ENCODE data around the gene LHFPL4. TPM values are rescaled to one million over a fixed set of nuclear protein-coding genes. Genes with fewer than 3 reads are reported as not detected.

The LHFPL4 gene
- total and polyA plus RNA-seq, 2 of the 8 experiments (the other 6 are each of a cell fraction or from before 2014, with no cell fraction given) = 5.0 to 16.9 TPM

- ChIA-PET CTCF (ENCODE audit: partially characterized antibody) (interaction anchor here (0.8 to 1.3 kb wide), 3 partner anchors 12 to 212 kb away, joined by 3 read pairs; no protein-coding TSS in a partner anchor), POLR2A (ENCODE audit: partially characterized antibody) (interaction anchor here (0.6 kb wide), 1 partner anchor 248 kb away, joined by 3 read pairs; no protein-coding TSS in a partner anchor)
- FAIRE-seq (no peak), DNase-seq (ENCODE audit: low read depth in 1 of 2, low spot score in 2 of 2) (no peak)
- Histone ChIP-seq H3K4me1 (replicated peaks in 1 of 4; ENCODE audit: control insufficient read depth in 3 of 4, insufficient read depth in 4 of 4, low read length in 3 of 4) (no peaks in the 10 kb centered on the region), H4K20me1 (replicated peaks in 1 of 2; ENCODE audit: control insufficient read depth in 1 of 2, insufficient read depth in 2 of 2, low read length in 2 of 2) (peaks cover 1 to 2% of the 10 kb centered on the region in 2 experiments), H3K9ac (replicated peaks in 1 of 4; ENCODE audit: extremely low read depth in 1 of 4, low read depth in 3 of 4, low read length in 3 of 4) (no peak overlapping the region), H3K56ac (replicated peaks; ENCODE audit: insufficient read length, low read depth, low read length) (no peak overlapping the region), H2AK5ac (ENCODE audit: low read depth, low read length) (no peak overlapping the region), H2BK12ac (ENCODE audit: low read depth, low read length) (no peak overlapping the region), H2AFZ (ENCODE audit: low read length) (no peak overlapping the region), H3K4me2 (ENCODE audit: insufficient read depth in 1 of 2, low read depth in 2 of 2, low read length in 2 of 2) (no peak overlapping the region), H4K91ac (replicated peaks; ENCODE audit: insufficient read length, low read length) (no peak overlapping the region), H3K27me3 (replicated peaks in 1 of 4; ENCODE audit: control insufficient read depth in 3 of 4, extremely low read depth in 1 of 4, insufficient read depth in 3 of 4, low read length in 3 of 4) (peaks cover 0 to 5% (median 1%) of the 10 kb centered on the region in 4 experiments; a peak in 4 of 7 replicates), H3K27ac (ENCODE audit: low read depth, low read length) (no peak overlapping the region), H3K79me1 (ENCODE audit: low read depth, low read length) (no peaks in the 10 kb centered on the region), H3K4ac (replicated peaks; ENCODE audit: insufficient read length, low read depth, low read length) (no peak overlapping the region), H3K23me2 (ENCODE audit: low read depth, low read length) (no peaks in the 10 kb centered on the region), H3K9me3 (ENCODE audit: insufficient read depth in 2 of 2, low read depth in 1 of 2, low read length in 1 of 2) (no peaks in the 10 kb centered on the region), H3K36me3 (ENCODE audit: control insufficient read depth in 2 of 4, insufficient read depth in 4 of 4, low read length in 3 of 4) (no peaks in the 10 kb centered on the region), H2BK120ac (replicated peaks; ENCODE audit: low read depth, low read length) (no peak overlapping the region), H3K23ac (ENCODE audit: insufficient read length) (no peak overlapping the region), H4K5ac (ENCODE audit: insufficient read length, low read depth, low read length) (no peak overlapping the region), H4K8ac (ENCODE audit: extremely low read depth, insufficient read depth, low read length) (no peak overlapping the region), H3K14ac (ENCODE audit: insufficient read length) (no peak overlapping the region), H3K4me3 (ENCODE audit: extremely low read depth in 1 of 4, insufficient read depth in 2 of 4, low read depth in 3 of 4, low read length in 4 of 4) (no peak overlapping the region), H3K18ac (ENCODE audit: extremely low read depth, low read length) (no peak overlapping the region), H2BK15ac (ENCODE audit: low read length) (no peak overlapping the region), H3K79me2 (ENCODE audit: control insufficient read depth in 1 of 2, insufficient read depth in 2 of 2, low read length in 2 of 2) (no peaks in the 10 kb centered on the region), H2BK5ac (ENCODE audit: low read depth, low read length) (no peak overlapping the region), H2BK20ac (ENCODE audit: low read length) (no peak overlapping the region)
- 71% methylated on average over 2 of the region's 2 CpGs; no CpG with 5 or more reads in 1 of the 2 experiments for WGBS, 2 experiments (ENCODE audit: extremely low coverage in 1 of 2, insufficient coverage in 1 of 2, insufficient read length in 1 of 2, insufficient replicate concordance in 2 of 2, low coverage in 1 of 2, low lambda C conversion rate in 2 of 2, missing lambda C conversion rate in 1 of 2)
Measured at GRCh38 chr3:9514956-9515355, 38.7 kb downstream of the LHFPL4 start.

Data from H1 (cell line).